ACHN (cell line): ENCODE measurements around the gene PIGW.
A peak's percentile ranks its signal among the peaks of the same experiment; 100 is the strongest.
"Not testable (repeated sequence)": the region's sequence is repeated elsewhere in the genome, so short reads cannot be mapped to it uniquely, and the experiment has no call there.

Experiments
- DNase-seq: peaks from one replicate; pipeline ENCODE4 v3.0.0-alpha.2; 2015
- in situ Hi-C: cut with HindIII; loops from 2 replicates; pipeline ENCODE4 v1.10.0; 2017; ENCODE audit warnings: low sequenced_read_pairs, low pct_ligation_motif_present, low pct_unique_long_range_greater_than_20kb

PIGW gene

DNA sequence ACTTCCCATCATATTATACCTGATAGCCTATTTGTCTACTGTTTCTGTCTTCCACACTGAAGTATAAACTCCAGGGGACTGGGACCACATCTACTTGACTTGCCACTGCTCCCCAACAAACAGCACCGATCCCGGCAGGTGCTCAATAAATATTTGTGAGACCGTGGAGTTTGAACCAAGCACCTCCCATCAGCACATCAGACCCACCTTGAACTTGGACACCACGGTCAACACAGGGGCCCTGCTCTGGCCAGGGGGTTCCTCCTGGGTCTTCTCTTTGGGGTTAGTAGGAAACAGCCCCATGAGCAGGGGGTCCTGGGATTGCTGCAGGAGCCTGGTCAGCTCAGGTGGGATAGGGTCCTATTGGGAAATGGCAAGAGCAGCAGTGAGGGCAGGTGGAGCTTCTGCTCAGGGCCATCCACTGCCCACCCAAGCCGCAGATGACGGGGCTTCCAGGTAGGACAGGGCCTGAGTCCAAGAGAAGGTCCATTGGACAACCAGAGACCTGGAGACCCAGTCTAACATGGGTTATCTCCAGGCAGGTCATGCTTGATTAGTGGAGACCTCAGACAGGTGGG lies 28.4 kb upstream of the PIGW start:
- in situ Hi-C loops = no loop called here
- DNase-seq = no peak

- in situ Hi-C loops = no loop called here
- DNase-seq = no peak
Measured at GRCh38 chr17:36506831-36507230, 28.0 kb upstream of the PIGW start.

- in situ Hi-C loops = no loop called here
- no peak for DNase-seq
Measured at GRCh38 chr17:36507266-36507665, 27.5 kb upstream of the PIGW start.

- DNase-seq, in situ Hi-C loops: not testable (repeated sequence)
Measured at GRCh38 chr17:36508439-36508838, 26.3 kb upstream of the PIGW start.

- no peak for DNase-seq
- in situ Hi-C loops = no loop called here
Measured at GRCh38 chr17:36509272-36509985, 25.4 kb upstream of the PIGW start.

DNA sequence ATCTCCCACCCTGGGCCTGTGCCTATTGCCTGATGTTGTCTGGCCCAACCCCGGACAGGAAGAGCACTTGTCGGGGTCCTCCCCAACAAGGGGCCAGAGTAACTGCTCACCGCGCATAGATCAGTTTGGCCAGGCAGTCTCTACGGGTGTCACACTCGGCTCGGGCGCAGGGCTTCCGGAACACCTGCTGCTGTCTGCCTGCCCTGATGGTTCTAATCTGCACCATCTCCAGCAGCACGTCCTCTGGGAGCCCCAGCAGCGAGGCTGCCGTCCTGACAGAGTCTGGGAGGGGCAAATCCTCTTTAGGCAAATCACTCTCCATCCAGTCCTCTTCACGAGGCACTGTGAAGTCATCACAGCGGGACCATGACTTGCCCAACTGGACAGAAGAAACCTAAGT lies 24.2 kb upstream of the PIGW start:
- in situ Hi-C loops = no loop called here
- DNase-seq = no peak

DNA sequence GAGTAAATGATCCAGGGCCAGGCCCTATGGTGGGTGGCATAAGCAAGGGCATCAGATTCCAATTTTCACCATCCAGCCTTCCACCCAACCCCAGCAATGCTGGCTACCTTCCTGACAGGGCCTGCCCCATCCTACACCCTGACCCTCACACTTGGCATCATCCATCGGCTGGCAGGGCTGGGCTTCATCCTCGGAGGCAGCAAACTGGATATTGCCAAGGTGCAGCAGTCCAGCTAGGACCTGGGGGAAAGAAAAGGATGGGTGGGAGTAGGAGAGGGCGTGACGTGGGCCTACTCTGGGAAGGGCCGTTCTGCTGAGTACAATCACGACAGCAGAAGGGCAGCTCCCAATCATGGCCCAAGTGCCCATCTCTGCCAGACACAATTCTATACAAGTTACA lies 23.6 kb upstream of the PIGW start:
- in situ Hi-C loops = no loop called here
- no peak for DNase-seq

- DNase-seq = no peak
- in situ Hi-C loops = no loop called here
Measured at GRCh38 chr17:36512641-36513040, 22.1 kb upstream of the PIGW start.

DNA sequence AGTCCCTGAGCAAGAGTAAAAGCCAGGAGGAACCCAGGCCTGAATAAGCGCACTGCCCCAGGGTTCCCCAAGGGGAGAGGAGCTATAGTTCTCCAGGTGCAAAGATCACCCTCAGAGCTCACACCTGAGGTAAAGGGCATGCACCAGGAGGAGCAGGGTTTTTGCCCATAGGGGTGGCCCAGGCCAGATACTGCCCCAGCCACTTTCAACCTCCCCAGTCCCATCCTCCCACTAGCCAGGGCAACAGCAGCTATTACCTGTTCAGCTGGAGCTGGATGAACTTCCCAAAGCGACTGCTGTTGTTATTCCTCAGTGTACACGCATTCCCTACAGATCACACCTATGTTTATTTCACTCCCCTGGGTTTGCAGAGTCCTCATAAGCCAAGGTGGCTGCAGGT lies 19.9 kb upstream of the PIGW start:
- in situ Hi-C loops = no loop called here

DNA sequence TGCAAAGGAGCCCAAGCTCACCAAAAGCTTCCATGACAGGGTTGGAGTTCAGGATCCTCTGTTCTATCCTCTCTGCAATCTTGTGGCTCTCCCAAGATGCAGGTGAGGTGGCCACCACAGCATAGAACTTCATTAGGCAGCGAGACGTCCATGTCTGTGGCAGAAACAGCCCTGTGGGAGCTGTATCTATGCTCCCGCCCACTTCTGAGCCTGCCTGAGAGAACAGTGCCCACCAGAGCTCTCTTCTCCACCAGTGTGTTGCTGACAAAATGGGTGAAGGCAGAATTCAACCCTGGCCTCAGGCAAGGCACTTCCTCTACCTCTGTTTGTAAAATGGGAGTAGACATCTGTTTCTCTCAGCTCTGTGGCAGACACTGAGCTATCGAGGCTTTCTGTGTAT lies 18.9 kb upstream of the PIGW start:
- in situ Hi-C loops = no loop called here
- no peak for DNase-seq

More for the DNA sequence above, 19.9 kb upstream of the PIGW start:
- no peak for DNase-seq

DNA sequence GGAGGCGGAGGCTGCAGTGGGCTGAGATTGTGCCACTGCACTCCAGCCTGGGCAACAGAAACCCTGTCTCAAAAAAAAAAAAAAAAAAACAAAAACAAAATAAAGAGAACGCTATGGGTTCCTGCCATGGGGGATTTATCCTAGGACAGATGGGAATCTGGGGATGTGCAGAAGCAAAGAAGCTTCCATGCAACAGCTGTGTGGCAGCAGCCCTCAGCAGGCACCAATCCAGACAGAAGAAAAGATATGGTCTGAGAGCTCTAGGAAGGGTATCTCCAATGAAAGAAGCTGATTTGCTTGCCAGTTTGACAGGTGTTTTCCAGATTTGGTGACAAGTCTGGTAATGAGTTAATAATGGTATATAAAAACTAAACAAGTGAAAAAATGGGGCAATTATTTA lies 11.7 kb upstream of the PIGW start:
- no peak for DNase-seq
- in situ Hi-C loops = no loop called here

DNA sequence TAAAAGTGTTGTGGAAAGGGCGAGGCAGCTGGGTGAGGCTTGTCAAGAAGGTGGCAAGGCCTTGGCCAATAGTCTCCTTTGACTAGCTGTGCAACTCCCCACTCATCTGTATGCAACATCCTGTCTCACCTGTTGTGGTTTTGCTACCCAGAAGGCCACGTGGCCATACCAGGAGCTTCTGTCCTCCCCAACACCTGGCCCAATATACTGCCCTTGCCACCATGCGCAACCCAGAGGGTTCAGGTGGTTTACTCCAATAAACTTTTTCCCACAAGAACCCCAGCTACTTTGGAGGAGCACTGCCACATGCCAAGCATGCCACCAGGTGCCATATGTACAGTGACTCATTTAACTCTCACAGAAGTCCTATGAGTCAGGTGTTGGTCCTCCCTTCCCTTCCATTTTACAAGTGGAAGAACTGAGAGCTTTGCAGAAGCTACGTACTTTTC lies 10.3 kb upstream of the PIGW start:
- no peak for DNase-seq
- in situ Hi-C loops = no loop called here

GRCh38 chr17:36525113-36525512 lies 9.7 kb upstream of the PIGW start:
- no peak for DNase-seq
- in situ Hi-C loops = no loop called here

GRCh38 chr17:36525888-36526287 lies 8.9 kb upstream of the PIGW start:
- in situ Hi-C loops = no loop called here
- DNase-seq = no peak

DNA sequence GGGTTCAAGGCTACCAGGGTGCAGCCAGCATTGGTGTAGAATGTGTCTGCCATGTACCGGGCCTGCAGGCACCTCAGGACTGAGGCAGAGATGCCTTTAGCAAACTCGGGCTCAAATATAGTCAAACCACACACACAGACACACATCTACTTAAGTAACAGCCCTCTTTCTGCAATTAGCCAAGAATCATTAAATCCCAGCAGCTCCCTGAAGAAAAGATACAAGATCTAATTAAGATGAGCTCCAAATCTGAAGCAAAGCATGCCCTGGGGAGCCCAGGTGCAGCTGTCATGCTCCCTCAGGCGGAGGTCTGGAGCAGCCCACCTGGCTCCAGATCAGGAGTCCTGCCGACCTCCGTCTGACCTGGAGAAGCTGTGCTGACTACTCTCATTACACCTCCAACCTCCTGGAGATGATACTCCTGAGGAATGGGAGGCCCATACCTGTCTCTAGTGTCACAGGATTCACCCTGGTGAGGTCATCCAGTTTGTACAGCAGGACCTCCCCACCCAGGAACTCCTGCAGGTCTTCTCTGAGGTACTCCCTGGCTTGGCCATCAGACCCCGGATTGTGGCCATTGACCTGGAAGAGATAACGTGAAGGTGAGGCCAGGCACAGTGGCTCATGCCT lies 7.1 kb upstream of the PIGW start:
- DNase-seq = no peak
- in situ Hi-C loops = no loop called here

- in situ Hi-C loops = no loop called here
- peak; percentile 44 for DNase-seq
Measured at GRCh38 chr17:36529121-36529520, 5.7 kb upstream of the PIGW start.

GRCh38 chr17:36532435-36532975 lies 2.3 kb upstream of the PIGW start:
- no peak for DNase-seq
- in situ Hi-C loops = no loop called here

GRCh38 chr17:36533935-36534839 lies 600 bp upstream of the PIGW start:
- in situ Hi-C loops = no loop called here
- peak; percentile 78 for DNase-seq

GRCh38 chr17:36535669-36536081 lies 888 bp downstream of the PIGW start:
- in situ Hi-C loops = no loop called here
- DNase-seq = no peak
